PFSK-1 (cell line): ENCODE measurements around the gene MSH3.

Experiments
- FOXP2 ChIP-seq: optimal IDR thresholded peaks from 2 replicates; pipeline ENCODE3; 2011; ENCODE audit warnings: borderline replicate concordance, control low read depth, inconsistent platforms; ENCODE audit not compliant: insufficient read depth; ENCODE audit errors: extremely low read length, extremely low read depth
- POLR2AphosphoS5 ChIP-seq: IDR thresholded peaks from 2 replicates; pipeline ENCODE4 v1.6.1; 2012; ENCODE audit warnings: low read depth, mild to moderate bottlenecking, control low read depth, low read length, moderate library complexity
- SIN3A ChIP-seq: IDR thresholded peaks from 2 replicates; pipeline ENCODE4 v1.6.1; 2012; ENCODE audit warnings: mild to moderate bottlenecking, low read length, moderate library complexity, borderline replicate concordance; ENCODE audit not compliant: insufficient read depth
- TAF1 ChIP-seq: IDR thresholded peaks from 2 replicates; pipeline ENCODE4 v1.6.1; 2012; ENCODE audit warnings: low read length, control low read depth, borderline replicate concordance; ENCODE audit not compliant: insufficient read depth
- TF ChIP-seq, protein P1 (sequence below), 2 experiments: IDR thresholded peaks; 2 replicates each; pipeline versions ENCODE4 v1.6.1 to v1.8.0; 2011 to 2012; ENCODE audit warnings: low read depth in 2 of 2, low read length in 2 of 2, control low read depth in 1 of 2, inconsistent platforms in 1 of 2, mild to moderate bottlenecking in 1 of 2, moderate library complexity in 1 of 2; ENCODE audit not compliant: insufficient read depth in 1 of 2

MSH3 gene

DNA sequence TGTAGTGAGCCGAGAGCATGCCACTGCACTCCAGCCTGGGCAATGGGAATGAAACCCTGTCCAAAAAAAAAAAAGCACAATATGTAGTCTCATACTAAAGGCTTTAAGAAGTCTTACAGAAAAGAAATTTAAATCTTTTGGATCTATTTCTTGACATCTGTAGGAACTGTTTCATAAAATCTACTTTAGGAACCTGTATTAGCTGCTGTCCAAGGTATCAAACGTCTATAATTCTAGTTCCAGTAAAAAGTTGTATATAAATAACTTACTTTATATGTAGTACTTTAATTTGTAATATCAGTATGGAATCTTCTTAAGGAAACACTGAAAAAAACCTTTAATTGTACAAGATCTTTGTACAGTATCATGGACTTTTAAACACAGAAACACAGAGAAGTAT is 199.0 kb downstream of the MSH3 start:
- TF ChIP-seq TAF1 (no peak), POLR2AphosphoS5 (no peak), FOXP2 (no peak), SIN3A (no peak)
- TF ChIP-seq, protein P1, sequence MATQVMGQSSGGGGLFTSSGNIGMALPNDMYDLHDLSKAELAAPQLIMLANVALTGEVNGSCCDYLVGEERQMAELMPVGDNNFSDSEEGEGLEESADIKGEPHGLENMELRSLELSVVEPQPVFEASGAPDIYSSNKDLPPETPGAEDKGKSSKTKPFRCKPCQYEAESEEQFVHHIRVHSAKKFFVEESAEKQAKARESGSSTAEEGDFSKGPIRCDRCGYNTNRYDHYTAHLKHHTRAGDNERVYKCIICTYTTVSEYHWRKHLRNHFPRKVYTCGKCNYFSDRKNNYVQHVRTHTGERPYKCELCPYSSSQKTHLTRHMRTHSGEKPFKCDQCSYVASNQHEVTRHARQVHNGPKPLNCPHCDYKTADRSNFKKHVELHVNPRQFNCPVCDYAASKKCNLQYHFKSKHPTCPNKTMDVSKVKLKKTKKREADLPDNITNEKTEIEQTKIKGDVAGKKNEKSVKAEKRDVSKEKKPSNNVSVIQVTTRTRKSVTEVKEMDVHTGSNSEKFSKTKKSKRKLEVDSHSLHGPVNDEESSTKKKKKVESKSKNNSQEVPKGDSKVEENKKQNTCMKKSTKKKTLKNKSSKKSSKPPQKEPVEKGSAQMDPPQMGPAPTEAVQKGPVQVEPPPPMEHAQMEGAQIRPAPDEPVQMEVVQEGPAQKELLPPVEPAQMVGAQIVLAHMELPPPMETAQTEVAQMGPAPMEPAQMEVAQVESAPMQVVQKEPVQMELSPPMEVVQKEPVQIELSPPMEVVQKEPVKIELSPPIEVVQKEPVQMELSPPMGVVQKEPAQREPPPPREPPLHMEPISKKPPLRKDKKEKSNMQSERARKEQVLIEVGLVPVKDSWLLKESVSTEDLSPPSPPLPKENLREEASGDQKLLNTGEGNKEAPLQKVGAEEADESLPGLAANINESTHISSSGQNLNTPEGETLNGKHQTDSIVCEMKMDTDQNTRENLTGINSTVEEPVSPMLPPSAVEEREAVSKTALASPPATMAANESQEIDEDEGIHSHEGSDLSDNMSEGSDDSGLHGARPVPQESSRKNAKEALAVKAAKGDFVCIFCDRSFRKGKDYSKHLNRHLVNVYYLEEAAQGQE (IDR thresholded peaks at IDR 0.05; ENCODE audit: insufficient read depth in 1 of 2, low read depth in 2 of 2, low read length in 2 of 2), result 0 out of 4 replicates have a peak, but pooled peaks of 1 of the 2 experiments have one; percentile 12

DNA sequence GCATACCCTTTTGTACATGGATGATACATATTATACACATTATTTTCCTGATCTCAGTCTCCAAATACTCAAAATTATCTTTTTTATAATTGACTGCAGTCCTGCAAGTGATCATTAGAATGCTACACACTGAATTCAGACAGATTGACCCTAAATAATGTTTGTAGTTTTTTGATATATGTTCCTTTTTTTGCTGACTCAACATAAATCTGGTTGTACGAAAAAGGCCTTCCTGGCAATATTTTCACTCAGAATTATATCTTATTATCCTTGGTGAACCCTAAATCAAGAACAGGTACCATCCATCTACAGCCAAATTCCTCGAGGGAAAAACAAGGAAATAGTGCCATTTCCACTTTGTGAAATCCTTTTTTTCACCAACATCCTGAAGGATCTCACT is 200.1 kb downstream of the MSH3 start:
- TF ChIP-seq FOXP2 (no peak), TAF1 (no peak), SIN3A (no peak), POLR2AphosphoS5 (no peak)
- TF ChIP-seq, protein P1 (IDR thresholded peaks at IDR 0.05; ENCODE audit: insufficient read depth in 1 of 2, low read depth in 2 of 2, low read length in 2 of 2), result no peak

- TF ChIP-seq, protein P1 (IDR thresholded peaks at IDR 0.05; ENCODE audit: insufficient read depth in 1 of 2, low read depth in 2 of 2, low read length in 2 of 2), result no peak
- TF ChIP-seq FOXP2, result no peak
These were observed 206.6 kb downstream of the MSH3 start for GRCh38 chr5:80860924-80861613.

DNA sequence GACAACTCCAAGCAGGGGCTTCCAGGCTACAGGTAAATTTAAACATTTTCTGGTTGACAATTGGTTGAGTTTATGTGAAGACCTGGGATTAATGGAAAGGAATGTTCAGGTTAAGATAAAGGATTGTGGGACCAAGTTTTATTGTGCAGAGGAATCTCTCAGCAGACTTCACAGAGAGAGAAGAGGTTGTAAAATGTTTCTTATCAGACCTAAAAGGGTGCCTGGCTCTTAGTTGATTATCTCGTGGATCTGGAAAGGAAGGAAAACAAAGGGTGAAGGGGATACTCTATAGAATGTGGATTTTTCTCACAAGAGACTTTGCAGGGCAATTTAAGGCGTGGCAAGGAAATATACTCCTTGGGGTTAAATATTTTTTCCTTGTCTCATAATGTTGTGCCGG is 209.3 kb downstream of the MSH3 start:
- TF ChIP-seq TAF1 (no peak), SIN3A (no peak), POLR2AphosphoS5 (no peak), FOXP2 (no peak)
- TF ChIP-seq, protein P1 (IDR thresholded peaks at IDR 0.05; ENCODE audit: insufficient read depth in 1 of 2, low read depth in 2 of 2, low read length in 2 of 2), result no peak

DNA sequence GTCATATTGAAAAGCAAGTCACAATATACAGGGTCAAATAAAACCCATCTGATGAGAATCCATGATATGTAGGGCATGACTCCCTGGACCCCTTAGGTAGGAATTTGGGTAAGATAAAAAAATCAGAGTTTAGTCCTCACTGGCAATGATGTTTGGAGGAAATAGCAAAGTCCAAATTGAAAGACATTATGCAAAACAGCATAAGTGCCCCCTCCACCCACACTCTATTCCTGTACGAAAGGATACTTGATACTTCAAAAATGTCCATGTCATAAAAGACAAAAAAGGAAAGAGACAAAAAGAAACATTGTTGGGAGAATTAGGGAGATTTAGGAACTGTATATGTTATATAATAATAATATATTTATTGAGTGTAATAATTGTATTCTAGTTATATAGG is 209.7 kb downstream of the MSH3 start:
- TF ChIP-seq POLR2AphosphoS5 (no peak), SIN3A (no peak), TAF1 (no peak), FOXP2 (no peak)
- TF ChIP-seq, protein P1 (IDR thresholded peaks at IDR 0.05; ENCODE audit: insufficient read depth in 1 of 2, low read depth in 2 of 2, low read length in 2 of 2), result no peak
